Stomach (tissue), 4 donors: ENCODE results near the gene SELENOW.

Source experiments
- CTCF ChIP-seq, 7 experiments: fragments of 450-650 bp in 4 of 7; fragments of 200-600 bp in 3 of 7; sonication (generic) in 3 of 7; IDR thresholded peaks; one replicate each; pipeline ENCODE4 v1.5.1; 2016 to 2019; ENCODE audit warnings: antibody characterized with exemption in 7 of 7, control low read depth in 2 of 7, mild to moderate bottlenecking in 1 of 7
- EP300 ChIP-seq: sonication (generic); formaldehyde crosslinking; IDR thresholded peaks from one replicate; pipeline ENCODE4 v1.6.1; 2017; ENCODE audit warnings: antibody characterized with exemption
- POLR2A ChIP-seq, 4 donors: fragments of 450-650 bp; IDR thresholded peaks; one replicate each; pipeline ENCODE4 v1.6.1; 2016; ENCODE audit warnings: antibody characterized with exemption in 4 of 4, control low read depth in 2 of 4, mild to moderate bottlenecking in 1 of 4, moderate library complexity in 1 of 4
- POLR2AphosphoS5 ChIP-seq, 3 donors: sonication (generic); formaldehyde crosslinking; IDR thresholded peaks; one replicate each; pipeline ENCODE4 v1.6.1; 2016; ENCODE audit warnings: antibody characterized with exemption in 3 of 3

GRCh38 chr19:47768604-47769003 lies 9.9 kb upstream of the SELENOW start:
- TF ChIP-seq CTCF (IDR thresholded peaks at IDR 0.05) (no peak), POLR2AphosphoS5 (IDR thresholded peaks at IDR 0.05) (no peak), POLR2A (IDR thresholded peaks at IDR 0.05) (no peak), EP300 (no peak)
